HG02798 (cell line): ENCODE measurements around the gene SPG21.

Source experiments
- ATAC-seq: cut with Tn5 transposase; IDR thresholded peaks from one replicate; pipeline ENCODE4 v1.9.1; 2021; ENCODE audit warnings: mild to moderate bottlenecking; ENCODE audit not compliant: unreplicated experiment, poor library complexity

Gene SPG21

DNA sequence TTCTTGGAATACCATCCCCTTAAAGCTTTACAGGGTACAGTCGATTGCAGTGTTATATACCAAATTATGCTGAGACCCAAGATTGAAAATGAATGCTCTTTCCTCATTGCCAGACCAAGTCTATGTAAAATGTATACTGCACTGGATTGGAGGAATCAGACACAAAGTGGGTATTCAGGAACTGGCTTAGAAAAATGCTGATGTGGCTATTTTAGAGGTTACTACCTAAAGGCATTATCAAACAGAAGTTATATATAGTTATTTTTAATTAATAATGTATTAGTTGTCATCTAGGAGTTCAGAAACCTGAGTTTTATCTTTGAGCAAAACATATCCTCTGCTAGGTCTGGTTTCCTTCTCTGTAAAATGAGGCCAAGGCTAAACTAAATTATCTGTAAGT lies 3.6 kb upstream of the SPG21 start:
- no peak for ATAC-seq

GRCh38 chr15:64991536-64992135 lies 1.9 kb upstream of the SPG21 start:
- no peak for ATAC-seq

DNA sequence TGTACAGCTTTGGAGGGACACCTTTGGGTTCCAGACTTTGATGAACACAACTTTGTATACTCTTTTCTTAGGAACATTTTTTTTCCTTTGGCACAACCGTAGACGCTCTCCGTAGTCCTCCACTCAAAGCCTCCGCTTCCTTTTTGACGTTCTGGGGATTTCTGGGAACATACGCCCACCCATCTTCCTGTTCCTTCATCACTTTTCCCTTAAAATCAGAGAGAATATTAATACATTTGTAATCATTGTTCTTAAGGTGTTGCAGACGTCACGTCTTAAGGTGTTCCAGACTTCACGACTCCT lies 405 bp upstream of the SPG21 start:
- ATAC-seq = no peak

- no peak for ATAC-seq
These were observed 2.6 kb downstream of the SPG21 start for GRCh38 chr15:64987136-64987535.

DNA sequence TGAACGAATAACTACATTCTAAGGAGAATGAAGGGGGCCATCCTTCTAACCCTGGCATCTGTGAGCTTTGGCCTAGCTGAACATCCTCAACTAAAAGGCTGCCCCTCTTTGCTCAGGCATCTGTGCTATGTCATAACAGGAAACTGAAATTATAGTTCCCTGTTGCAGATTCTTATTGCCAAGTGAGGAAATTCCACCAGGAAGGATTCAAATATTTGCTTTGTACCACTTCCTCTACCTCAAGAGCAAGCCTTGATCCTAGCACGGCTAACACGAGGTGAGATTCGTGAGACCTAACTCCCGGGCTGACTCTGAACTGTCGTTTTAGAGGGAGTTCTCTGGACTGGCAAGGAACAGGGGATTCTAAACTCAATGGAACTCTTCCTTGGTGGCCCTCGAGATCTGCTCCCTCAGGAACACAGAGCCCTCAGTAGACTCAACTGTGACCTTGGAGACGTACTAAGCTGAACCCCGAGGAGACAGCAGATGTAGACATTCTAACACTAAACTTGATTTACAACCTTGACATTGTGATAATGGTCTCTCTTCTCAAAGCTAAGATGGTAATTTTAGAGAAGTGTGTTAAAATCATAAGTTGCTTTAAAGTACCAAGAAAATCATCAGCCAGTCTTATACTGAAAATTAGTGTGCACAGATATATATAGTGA lies 4.2 kb downstream of the SPG21 start:
- no peak for ATAC-seq

GRCh38 chr15:64982472-64982871 lies 7.2 kb downstream of the SPG21 start:
- no peak for ATAC-seq

DNA sequence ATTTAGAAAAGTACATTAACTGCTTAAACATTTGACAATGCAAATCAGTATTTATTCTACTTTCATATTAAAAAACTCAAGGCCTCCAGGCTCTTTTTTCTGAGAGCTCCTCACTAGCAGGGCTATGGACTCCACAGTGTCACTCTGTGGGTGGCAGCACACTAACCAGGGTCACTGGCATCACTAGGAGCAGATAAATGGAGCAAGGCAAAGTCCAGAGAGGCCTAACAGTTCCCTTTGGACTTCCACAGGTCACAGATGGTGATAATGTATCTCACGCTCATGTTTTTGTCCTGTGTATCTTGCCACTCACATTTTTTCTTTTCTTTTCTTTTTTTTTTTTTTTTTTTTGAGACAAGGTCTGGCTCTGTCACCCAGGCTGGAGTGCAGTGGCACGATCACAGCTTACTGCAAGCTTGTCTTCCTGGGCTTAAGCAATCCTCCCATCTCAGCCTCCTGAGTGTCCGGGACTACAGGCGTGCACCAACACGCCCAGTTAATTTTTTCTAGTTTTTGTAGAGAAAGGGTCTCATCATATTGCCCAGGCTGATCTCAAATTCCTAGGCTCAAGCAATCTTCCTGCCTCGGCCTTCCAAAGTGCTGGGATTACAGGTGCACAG lies 7.8 kb downstream of the SPG21 start:
- ATAC-seq = no peak

GRCh38 chr15:64979252-64979710 lies 10.4 kb downstream of the SPG21 start:
- no peak for ATAC-seq

DNA sequence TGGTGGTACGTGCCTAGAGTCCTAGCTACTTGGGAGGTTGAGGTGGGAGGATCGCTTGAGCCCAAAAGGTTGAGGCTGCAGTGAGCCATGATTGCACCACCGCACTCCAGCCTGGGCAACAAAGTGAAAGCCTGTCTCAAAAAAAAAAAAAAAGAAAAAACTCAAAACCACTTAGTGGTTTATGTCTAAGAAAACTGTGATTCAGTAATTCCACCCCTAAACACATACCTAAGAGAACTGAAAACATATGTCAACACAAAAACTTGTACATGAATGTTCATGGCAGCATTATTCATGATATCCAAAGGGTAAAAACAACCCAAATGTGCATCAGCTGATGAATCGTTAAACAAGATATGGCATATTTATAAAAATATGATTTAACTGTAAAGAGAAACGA lies 14.3 kb downstream of the SPG21 start:
- no peak for ATAC-seq

DNA sequence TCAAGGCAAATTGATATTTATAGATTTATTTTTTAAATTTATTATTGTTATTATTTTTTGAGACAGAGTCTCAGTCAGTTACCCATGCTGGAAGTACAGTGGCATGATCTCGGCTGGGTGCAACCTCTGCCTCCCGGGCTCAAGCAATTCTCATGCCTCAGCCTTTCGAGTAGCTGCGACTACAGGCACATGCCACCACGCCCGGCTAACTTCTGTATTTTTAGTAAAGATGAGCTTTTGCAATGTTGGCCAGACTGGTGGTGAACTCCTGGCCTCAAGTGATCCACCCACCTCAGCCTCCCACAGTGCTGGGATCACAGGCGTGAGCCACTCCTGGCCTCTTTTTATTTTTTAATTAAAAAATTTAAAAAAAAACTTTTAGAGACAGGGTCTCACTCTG lies 19.0 kb downstream of the SPG21 start:
- no peak for ATAC-seq

- ATAC-seq = no peak
These were observed 20.3 kb downstream of the SPG21 start for GRCh38 chr15:64969401-64969800.

GRCh38 chr15:64961013-64961412 lies 28.7 kb downstream of the SPG21 start:
- ATAC-seq = no peak

- no peak for ATAC-seq
These were observed 29.6 kb downstream of the SPG21 start for GRCh38 chr15:64960153-64960552.

- ATAC-seq = no peak
These were observed 30.6 kb downstream of the SPG21 start for GRCh38 chr15:64959128-64959527.

DNA sequence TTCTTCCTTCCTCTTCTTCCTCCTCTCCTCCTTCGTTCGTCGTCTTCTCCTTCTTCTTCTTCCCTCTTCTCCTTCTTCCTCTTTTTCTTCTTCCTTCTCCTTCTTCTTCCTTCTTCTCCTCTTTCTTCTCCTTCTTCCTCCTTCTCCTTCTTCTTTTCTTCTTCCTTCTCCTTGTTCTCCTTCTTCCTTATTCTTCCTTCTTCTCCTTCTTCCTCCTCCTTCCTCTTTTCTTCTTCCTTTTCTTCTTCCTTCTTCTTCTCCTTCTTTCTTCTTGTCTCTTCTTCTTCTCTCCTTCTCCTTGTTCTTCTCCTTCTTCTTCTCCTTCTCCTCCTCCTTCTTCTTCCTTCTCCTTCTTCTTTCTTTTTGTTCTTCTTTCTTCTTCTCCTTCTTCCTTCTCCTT lies 35.3 kb downstream of the SPG21 start:
- no peak for ATAC-seq

DNA sequence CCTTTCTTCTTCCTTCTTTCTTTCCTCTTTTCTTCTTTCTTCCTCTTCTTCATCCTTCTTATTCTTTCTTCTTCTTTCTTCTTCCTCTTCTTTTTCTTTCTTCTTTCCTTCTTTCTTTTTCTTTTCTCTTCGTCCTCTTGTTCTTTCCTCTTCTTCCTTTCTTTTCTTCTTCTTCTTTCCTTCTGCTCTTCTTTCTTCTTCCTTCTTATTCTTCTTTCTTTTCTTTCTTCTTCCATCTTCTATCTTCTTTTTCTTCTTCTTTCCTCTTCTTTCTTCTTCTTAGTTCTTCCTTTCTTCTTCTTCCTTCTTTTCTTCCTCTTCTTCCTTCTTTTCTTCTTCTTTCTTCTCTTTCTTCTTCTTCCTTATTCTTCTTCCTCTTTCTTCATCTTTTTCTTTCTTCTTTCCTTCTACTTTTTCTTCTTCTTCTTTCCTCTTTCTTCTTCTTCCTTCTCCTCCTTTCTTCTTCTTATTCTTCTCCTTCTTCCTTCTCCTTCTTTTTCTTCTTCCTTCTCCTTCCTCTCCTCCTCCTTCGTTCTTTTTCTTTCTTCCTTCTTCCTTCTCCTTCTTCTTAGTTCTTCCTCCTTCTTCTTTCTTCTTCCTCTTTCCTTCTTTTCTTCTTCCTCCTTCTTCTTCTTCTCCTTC lies 37.8 kb downstream of the SPG21 start:
- no peak for ATAC-seq

DNA sequence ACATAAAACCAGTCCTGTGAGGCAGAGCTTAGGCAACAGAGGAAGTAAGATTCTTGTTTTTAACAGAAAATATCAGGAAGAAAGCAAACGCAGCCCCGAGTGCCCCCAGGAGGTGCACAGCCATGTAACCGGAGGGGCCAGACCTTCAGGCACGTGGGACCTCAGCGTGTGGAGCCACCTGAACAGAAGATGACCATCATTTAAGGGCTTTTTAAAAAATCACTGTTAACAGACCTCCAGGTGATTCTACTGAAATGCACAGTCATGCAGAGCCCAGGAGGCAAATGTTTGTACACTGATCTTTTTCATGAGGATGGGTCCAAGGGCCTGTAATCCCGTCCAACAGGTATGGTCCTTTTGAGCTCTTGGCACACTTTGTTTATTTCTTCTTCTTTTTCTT lies 38.8 kb downstream of the SPG21 start:
- ATAC-seq = no peak

DNA sequence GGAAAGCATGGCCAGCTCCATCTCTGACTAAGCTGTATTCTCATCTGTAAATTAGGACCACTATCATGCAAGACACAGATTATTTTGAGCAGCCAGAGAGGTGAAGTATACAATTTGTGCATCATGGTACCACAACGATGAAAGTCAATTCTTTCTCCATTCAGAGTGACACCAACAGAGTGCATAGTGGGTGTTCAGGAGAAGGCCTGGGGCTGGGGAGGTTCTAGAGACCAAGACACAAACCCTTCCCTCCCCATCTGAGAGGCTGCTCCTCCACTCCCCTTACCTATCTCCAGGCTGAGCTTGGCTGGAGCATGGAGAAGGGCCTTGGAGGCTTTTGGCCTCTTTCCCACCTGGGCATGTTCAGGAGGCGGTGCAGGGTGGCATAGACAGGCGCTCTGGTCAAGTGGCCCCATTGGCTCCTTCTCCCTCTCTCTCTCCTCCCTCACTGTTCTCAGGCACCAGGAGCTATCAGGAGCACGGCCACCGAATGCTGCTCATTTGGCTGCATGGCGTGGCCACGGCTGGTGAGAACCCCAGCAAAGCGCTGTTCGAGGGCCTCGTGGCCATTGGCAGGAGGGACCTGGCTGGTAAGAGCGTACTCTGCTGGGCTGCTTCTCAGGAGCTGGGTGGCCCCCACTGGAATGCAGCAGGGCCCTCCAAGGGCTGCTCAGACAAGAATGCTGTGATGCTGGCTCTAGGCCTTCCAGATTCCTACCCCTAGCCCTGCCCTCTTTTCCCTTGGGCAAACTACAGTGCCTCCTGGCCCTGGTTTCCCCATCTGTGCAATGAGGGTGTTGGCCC lies 40.1 kb downstream of the SPG21 start:
- no peak for ATAC-seq

GRCh38 chr15:64948916-64949315 lies 40.8 kb downstream of the SPG21 start:
- ATAC-seq = no peak

DNA sequence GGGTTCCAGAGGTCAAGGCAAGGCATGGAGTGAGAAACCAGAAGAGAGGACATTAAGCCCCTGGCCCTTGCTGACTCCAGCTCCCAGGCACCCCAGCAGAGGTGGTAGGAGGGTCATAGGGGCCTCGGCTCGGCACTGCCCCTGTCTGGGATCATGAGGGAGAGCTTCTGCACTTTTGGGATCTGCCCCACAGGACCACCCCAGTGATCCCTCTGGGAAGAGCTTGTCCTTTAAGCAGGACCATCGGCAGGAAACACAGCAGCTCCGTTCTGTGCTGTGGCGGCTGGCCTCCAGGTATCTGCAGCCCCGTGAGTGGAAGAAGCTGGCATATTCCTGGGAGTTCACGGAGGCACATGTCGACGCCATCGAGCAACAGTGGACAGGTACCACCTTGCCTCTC lies 42.5 kb downstream of the SPG21 start:
- ATAC-seq = no peak

- no peak for ATAC-seq
These were observed 44.8 kb downstream of the SPG21 start for GRCh38 chr15:64944961-64945360.
